Germinal center (tissue), 1 donor: Measurements from ENCODE around the gene DLGAP5.
A peak's percentile ranks its signal among the peaks of the same experiment; 100 is the strongest.

Experiments
- DNase-seq: peaks from one replicate; pipeline ENCODE4 v3.0.0; 2012; ENCODE audit warnings: mixed read lengths, low spot score

The DLGAP5 gene

GRCh38 chr14:55188686-55189295 lies 2.6 kb downstream of the DLGAP5 start:
- DNase-seq: no peak

- DNase-seq: no peak
Measured at GRCh38 chr14:55180434-55180833, 11.0 kb downstream of the DLGAP5 start.

GRCh38 chr14:55180006-55180405 lies 11.4 kb downstream of the DLGAP5 start:
- DNase-seq: no peak

- DNase-seq: no peak
Measured at GRCh38 chr14:55170526-55170925, 20.9 kb downstream of the DLGAP5 start.

- peak; percentile 29 for DNase-seq
Measured at GRCh38 chr14:55160989-55161388, 30.4 kb downstream of the DLGAP5 start.

- no peak for DNase-seq
Measured at GRCh38 chr14:55158412-55158811, 33.0 kb downstream of the DLGAP5 start.

- DNase-seq: no peak
Measured at GRCh38 chr14:55157080-55157479, 34.3 kb downstream of the DLGAP5 start.

- no peak for DNase-seq
Measured at GRCh38 chr14:55153951-55154350, 37.4 kb downstream of the DLGAP5 start.

GRCh38 chr14:55152052-55152753 lies 39.2 kb downstream of the DLGAP5 start:
- no peak for DNase-seq

- DNase-seq: no peak
Measured at GRCh38 chr14:55151601-55152000, 39.8 kb downstream of the DLGAP5 start.

- DNase-seq: no peak
Measured at GRCh38 chr14:55146425-55146824, 45.0 kb downstream of the DLGAP5 start.

- no peak for DNase-seq
Measured at GRCh38 chr14:55142466-55142865, 48.9 kb downstream of the DLGAP5 start.

GRCh38 chr14:55141825-55142224 lies 49.6 kb downstream of the DLGAP5 start:
- no peak for DNase-seq

- no peak for DNase-seq
Measured at GRCh38 chr14:55139696-55140509, 51.5 kb downstream of the DLGAP5 start.

- no peak for DNase-seq
Measured at GRCh38 chr14:55139141-55139540, 52.2 kb downstream of the DLGAP5 start.

GRCh38 chr14:55138091-55138490 lies 53.3 kb downstream of the DLGAP5 start:
- DNase-seq: no peak

GRCh38 chr14:55136885-55137786 lies 54.2 kb downstream of the DLGAP5 start:
- no peak for DNase-seq

GRCh38 chr14:55136241-55136640 lies 55.1 kb downstream of the DLGAP5 start:
- no peak for DNase-seq

- DNase-seq: no peak
Measured at GRCh38 chr14:55133416-55133815, 58.0 kb downstream of the DLGAP5 start.

GRCh38 chr14:55131370-55132137 lies 59.8 kb downstream of the DLGAP5 start:
- no peak for DNase-seq

- DNase-seq: no peak
Measured at GRCh38 chr14:55130196-55130550, 61.2 kb downstream of the DLGAP5 start.
